Hepatocyte (in vitro differentiated cells): ENCODE data around the gene DISC1. TPM values are rescaled to one million over a fixed set of nuclear protein-coding genes. Genes with fewer than 3 reads are reported as not detected.
"Not testable (repeated sequence)": the region's sequence is repeated elsewhere in the genome, so short reads cannot be mapped to it uniquely, and the experiment has no call there.

Experiments used
- DNase-seq: peaks from one replicate; pipeline ENCODE4 v3.0.0-alpha.2; 2016; ENCODE audit warnings: low spot score
- H2AFZ ChIP-seq: fragments of 200-600 bp; sonication (generic); 2 replicates; pipeline ENCODE4 v1.6.0; 2016; ENCODE audit warnings: antibody characterized with exemption, mild to moderate bottlenecking
- H3K27ac ChIP-seq: fragments of 200-600 bp; sonication (generic); 2 replicates; pipeline ENCODE4 v1.5.1; 2016; ENCODE audit warnings: mild to moderate bottlenecking
- H3K27me3 ChIP-seq: fragments of 200-600 bp; sonication (generic); 2 replicates; pipeline ENCODE4 v1.6.1; 2016
- H3K36me3 ChIP-seq: fragments of 200-600 bp; sonication (generic); replicated peaks from 2 replicates; pipeline ENCODE4 v1.5.1; 2016; ENCODE audit warnings: low read depth; ENCODE audit not compliant: insufficient read depth
- H3K4me1 ChIP-seq: fragments of 200-600 bp; sonication (generic); 2 replicates; pipeline ENCODE4 v1.5.1; 2016; ENCODE audit warnings: mild to moderate bottlenecking, moderate library complexity; ENCODE audit not compliant: insufficient read depth
- H3K4me2 ChIP-seq: fragments of 200-600 bp; sonication (generic); 2 replicates; pipeline ENCODE4 v1.6.0; 2016
- H3K4me3 ChIP-seq: fragments of 200-600 bp; sonication (generic); 2 replicates; pipeline ENCODE4 v1.5.1; 2016; ENCODE audit warnings: mild to moderate bottlenecking
- H3K79me2 ChIP-seq: fragments of 200-600 bp; sonication (generic); 2 replicates; pipeline ENCODE4 v1.6.0; 2017; ENCODE audit warnings: mild to moderate bottlenecking
- H3K9me2 ChIP-seq: fragments of 200-600 bp; sonication (generic); replicated peaks from 2 replicates; pipeline ENCODE4 v1.6.0; 2017; ENCODE audit warnings: mild to moderate bottlenecking; ENCODE audit not compliant: insufficient read depth
- H3K9me3 ChIP-seq: fragments of 200-600 bp; sonication (generic); 2 replicates; pipeline ENCODE4 v1.5.1; 2016; ENCODE audit warnings: low read depth, mild to moderate bottlenecking
- H4K20me1 ChIP-seq: fragments of 200-600 bp; sonication (generic); 2 replicates; pipeline ENCODE4 v1.6.0; 2016; ENCODE audit warnings: mild to moderate bottlenecking; ENCODE audit not compliant: insufficient read depth, poor library complexity, severe bottlenecking
- EZH2 ChIP-seq: fragments of 200-600 bp; sonication (generic); IDR thresholded peaks from 2 replicates; pipeline ENCODE4 v1.6.1; 2016; ENCODE audit warnings: antibody characterized with exemption, mild to moderate bottlenecking, borderline replicate concordance
- EZH2phosphoT487 ChIP-seq: fragments of 200-600 bp; sonication (generic); IDR thresholded peaks from one replicate; pipeline ENCODE4 v1.6.1; 2018; ENCODE audit warnings: antibody characterized with exemption, mild to moderate bottlenecking, low read depth, moderate library complexity; ENCODE audit not compliant: unreplicated experiment, severe bottlenecking
- WGBS: methylation state at CpG from one replicate; pipeline ENCODE4 v1.1.6; 2016; ENCODE audit warnings: low lambda C conversion rate; ENCODE audit errors: missing lambda C conversion rate; 5-methylcytosine and 5-hydroxymethylcytosine counted together
- polyA plus RNA-seq: library from polyadenylated mRNA; unstranded; fragments of >200 nt; fragmentation: Nextera tagmentation; extraction: Ambion mirVana; gene quantifications from 2 replicates; pipeline ENCODE4 v1.2.1, GENCODE V29; 2016
- total RNA-seq: library from RNA; depleted of rRNA; stranded (reverse); fragments of >200 nt; gene quantifications from 2 replicates; pipeline ENCODE4 v1.2.3, GENCODE V29; 2014
- TF ChIP-seq, protein P1 (sequence below): fragments of 200-600 bp; sonication (generic); IDR thresholded peaks from 2 replicates; pipeline ENCODE4 v1.5.1; 2016; ENCODE audit warnings: antibody characterized with exemption, mild to moderate bottlenecking; ENCODE audit not compliant: poor library complexity

DISC1 gene
- total and polyA plus RNA-seq, 2 experiments from 2014 or later = 3.0 to 4.7 TPM

DNA sequence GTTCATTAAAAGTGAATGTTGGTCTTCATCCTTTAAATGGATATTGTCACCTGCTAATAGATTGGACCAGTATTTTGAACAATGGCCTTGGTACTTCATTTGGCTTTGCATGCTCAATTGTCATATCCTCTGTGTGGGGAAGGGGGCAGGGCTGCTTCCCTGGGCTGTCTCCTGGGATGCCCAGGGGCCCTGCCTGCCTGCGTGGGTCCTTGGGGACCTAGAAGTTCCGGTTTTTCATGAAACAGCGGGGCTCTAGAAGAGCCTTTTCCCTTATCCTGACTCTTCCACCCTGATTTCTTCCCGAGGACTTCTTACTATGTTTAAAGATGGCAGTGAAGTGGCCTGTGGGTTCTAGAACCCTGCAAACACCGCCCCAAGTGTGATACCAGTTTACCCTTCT is 97.5 kb downstream of the DISC1 start:
- 94% methylated on average over 5 of the region's 5 CpGs for WGBS
- H3K27ac ChIP-seq = no peak overlapping the region

DNA sequence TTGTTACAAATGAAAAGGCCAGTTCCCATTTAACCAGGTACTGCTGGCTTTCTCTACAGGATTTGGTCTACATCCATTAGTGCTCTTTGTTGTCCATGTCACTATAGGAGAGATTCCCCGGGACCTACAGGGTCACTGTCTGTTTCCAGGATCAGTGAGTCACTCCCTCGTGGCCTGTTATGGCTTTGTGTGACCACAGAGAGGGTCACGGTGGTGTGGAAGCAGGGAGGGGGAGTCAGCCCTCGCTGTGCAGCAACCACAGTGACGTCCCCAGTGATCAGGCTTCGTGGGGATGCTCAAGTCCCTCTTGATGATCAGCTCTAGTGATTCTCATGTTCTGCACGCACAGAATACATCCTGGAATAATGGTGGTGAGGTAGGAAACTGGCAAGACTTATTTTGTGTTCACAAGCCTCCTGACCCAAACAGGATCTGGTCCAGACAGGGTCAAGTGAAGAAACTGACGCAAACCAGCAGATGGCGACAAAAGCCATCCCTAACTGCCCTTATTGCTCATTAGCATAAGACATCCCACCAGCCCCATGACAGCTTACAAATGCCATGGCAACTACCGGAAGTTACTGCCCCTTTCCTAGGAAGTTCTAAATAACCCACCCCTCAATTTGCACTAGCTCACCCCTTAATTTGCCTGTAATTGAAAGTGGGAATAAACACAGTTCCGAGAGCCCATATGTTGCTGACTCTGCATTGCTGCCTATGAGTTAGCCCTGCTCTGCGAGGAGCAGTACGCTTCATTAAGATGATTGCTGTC is 98.5 kb downstream of the DISC1 start:
- no peaks in the 10 kb centered on the region for H3K79me2 ChIP-seq
- TF ChIP-seq, protein P1, sequence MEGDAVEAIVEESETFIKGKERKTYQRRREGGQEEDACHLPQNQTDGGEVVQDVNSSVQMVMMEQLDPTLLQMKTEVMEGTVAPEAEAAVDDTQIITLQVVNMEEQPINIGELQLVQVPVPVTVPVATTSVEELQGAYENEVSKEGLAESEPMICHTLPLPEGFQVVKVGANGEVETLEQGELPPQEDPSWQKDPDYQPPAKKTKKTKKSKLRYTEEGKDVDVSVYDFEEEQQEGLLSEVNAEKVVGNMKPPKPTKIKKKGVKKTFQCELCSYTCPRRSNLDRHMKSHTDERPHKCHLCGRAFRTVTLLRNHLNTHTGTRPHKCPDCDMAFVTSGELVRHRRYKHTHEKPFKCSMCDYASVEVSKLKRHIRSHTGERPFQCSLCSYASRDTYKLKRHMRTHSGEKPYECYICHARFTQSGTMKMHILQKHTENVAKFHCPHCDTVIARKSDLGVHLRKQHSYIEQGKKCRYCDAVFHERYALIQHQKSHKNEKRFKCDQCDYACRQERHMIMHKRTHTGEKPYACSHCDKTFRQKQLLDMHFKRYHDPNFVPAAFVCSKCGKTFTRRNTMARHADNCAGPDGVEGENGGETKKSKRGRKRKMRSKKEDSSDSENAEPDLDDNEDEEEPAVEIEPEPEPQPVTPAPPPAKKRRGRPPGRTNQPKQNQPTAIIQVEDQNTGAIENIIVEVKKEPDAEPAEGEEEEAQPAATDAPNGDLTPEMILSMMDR = peak; percentile 41
- TF ChIP-seq EZH2 (no peak), EZH2phosphoT487 (no peak)
- no peaks in the 10 kb centered on the region for H4K20me1 ChIP-seq
- no peaks in the 10 kb centered on the region for H3K9me2 ChIP-seq
- H3K4me3 ChIP-seq = no peak overlapping the region
- H3K4me2 ChIP-seq = no peak overlapping the region
- H3K27ac ChIP-seq = no peak overlapping the region
- no peaks in the 10 kb centered on the region for H3K36me3 ChIP-seq
- no peaks in the 10 kb centered on the region for H3K9me3 ChIP-seq
- no peak overlapping the region for H2AFZ ChIP-seq
- no peaks in the 10 kb centered on the region for H3K4me1 ChIP-seq
- H3K27me3 ChIP-seq = no peaks in the 10 kb centered on the region
- WGBS = 78% methylated on average over 13 of the region's 13 CpGs
- DNase-seq = peak; percentile 50

More for the DNA sequence above, 97.5 kb downstream of the DISC1 start:
- DNase-seq = no peak
- H3K79me2 ChIP-seq = no peaks in the 10 kb centered on the region
- H3K9me3 ChIP-seq = no peaks in the 10 kb centered on the region
- H3K36me3 ChIP-seq = no peaks in the 10 kb centered on the region
- H3K27me3 ChIP-seq = no peaks in the 10 kb centered on the region
- H2AFZ ChIP-seq = no peak overlapping the region
- H4K20me1 ChIP-seq = no peaks in the 10 kb centered on the region
- no peak overlapping the region for H3K4me3 ChIP-seq
- no peak overlapping the region for H3K4me2 ChIP-seq
- H3K4me1 ChIP-seq = no peaks in the 10 kb centered on the region
- no peaks in the 10 kb centered on the region for H3K9me2 ChIP-seq
- TF ChIP-seq, protein P1 = no peak
- TF ChIP-seq EZH2phosphoT487 (no peak), EZH2 (no peak)

DNA sequence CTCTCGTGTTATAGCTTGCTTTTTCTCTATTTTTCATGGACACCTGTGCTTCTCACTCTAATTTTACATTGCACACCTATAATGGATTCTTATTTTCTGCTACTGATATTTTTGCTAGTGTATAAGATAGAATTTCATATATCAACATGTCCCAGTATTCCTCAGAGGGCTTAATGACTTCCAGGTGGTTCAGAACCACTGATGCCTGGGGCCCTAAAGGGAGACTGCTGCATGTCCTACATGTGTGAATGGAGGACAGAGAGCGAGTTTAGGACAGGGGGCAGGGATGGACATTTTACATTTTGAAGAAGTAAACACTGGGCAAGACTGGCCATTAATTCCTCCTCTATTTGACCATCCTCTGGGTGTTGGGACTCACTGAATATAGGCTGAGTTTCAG is 100.6 kb downstream of the DISC1 start:
- H3K4me2 ChIP-seq = no peak overlapping the region
- no peak overlapping the region for H3K27ac ChIP-seq
- DNase-seq = no peak
- H2AFZ ChIP-seq = no peak overlapping the region
- H4K20me1 ChIP-seq = no peaks in the 10 kb centered on the region
- H3K4me3 ChIP-seq = no peak overlapping the region
- H3K9me3 ChIP-seq = no peaks in the 10 kb centered on the region
- TF ChIP-seq EZH2phosphoT487 (no peak), EZH2 (no peak)
- TF ChIP-seq, protein P1 = no peak
- no peaks in the 10 kb centered on the region for H3K79me2 ChIP-seq
- H3K9me2 ChIP-seq = no peaks in the 10 kb centered on the region
- H3K27me3 ChIP-seq = no peaks in the 10 kb centered on the region
- H3K36me3 ChIP-seq = no peaks in the 10 kb centered on the region
- H3K4me1 ChIP-seq = no peaks in the 10 kb centered on the region
- 78% methylated on average over 2 of the region's 2 CpGs for WGBS

DNA sequence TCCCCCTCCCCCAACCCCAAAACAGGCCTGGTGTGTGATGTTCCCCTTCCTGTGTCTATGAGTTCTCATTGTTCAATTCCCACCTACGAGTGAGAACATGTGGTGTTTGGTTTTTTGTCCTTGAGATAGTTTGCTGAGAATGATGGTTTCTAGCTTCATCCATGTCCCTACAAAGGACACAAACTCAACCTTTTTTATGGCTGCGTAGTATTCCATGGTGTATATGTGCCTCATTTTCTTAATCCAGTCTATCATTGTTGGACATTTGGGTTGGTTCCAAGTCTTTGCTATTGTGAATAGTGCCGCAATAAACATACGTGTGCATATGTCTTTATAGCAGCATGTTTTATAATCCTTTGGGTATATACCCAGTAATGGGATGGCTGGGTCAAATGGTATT is 102.4 kb downstream of the DISC1 start:
- 94% methylated on average over 4 of the region's 4 CpGs for WGBS
- not testable (repeated sequence) for H3K27me3 ChIP-seq

More for the DNA sequence above, 102.4 kb downstream of the DISC1 start:
- not testable (repeated sequence) for H4K20me1 ChIP-seq, H3K4me3 ChIP-seq, H3K9me2 ChIP-seq, H2AFZ ChIP-seq, H3K4me2 ChIP-seq, H3K36me3 ChIP-seq, H3K4me1 ChIP-seq, H3K27ac ChIP-seq, H3K9me3 ChIP-seq, DNase-seq, H3K79me2 ChIP-seq
